HepG2 (cell line): ENCODE measurements around the gene ERO1A. TPM values are rescaled to one million over a fixed set of nuclear protein-coding genes. Genes with fewer than 3 reads are reported as not detected.

Experiments used
- ATAC-seq: fragments of 200-7000 bp; cut with Tn5 transposase; 3 replicates; pipeline ENCODE4 v1.9.1; 2020; ENCODE audit warnings: mild to moderate bottlenecking, moderate library complexity
- BruUV-seq: library from RNA; stranded (reverse); fragments of 400-500 nt; replicated peaks from 2 replicates; lab custom pipeline; 2021; lab: Mats Ljungman, UMichigan
- CTCF ChIA-PET: fragments of 300-600 bp; formaldehyde crosslinking; extraction: SDS; loops from one replicate; lab custom pipeline; 2021; ENCODE audit warnings: low total read pairs, inconsistent platforms, low intra/inter-chr PET ratio; lab: Yijun Ruan, JAX
- POLR2A ChIA-PET: fragments of 350-600 bp; sonication (Branson Sonifier 250); formaldehyde crosslinking; loops from one replicate; lab custom pipeline; 2020; ENCODE audit warnings: antibody characterized with exemption, inconsistent platforms; lab: Yijun Ruan, JAX
- DNase-seq: peaks from one replicate; pipeline ENCODE4 v3.0.0-alpha.2; 2015; ENCODE audit warnings: low spot score
- FAIRE-seq: peaks from 3 replicates; lab custom pipeline; 2011; peaks lifted over from hg19 to GRCh38; lab: Jason Lieb, UNC
- H2AFZ ChIP-seq: one replicate; pipeline ENCODE4 v1.6.1; 2011; ENCODE audit warnings: low read length, inconsistent platforms
- H3K27ac ChIP-seq: fragments of 300-600 bp; 3 replicates; pipeline ENCODE4 v1.8.0; 2011; ENCODE audit warnings: mixed run types, mild to moderate bottlenecking, mixed read lengths, low read length, inconsistent platforms; ENCODE audit not compliant: insufficient read depth; ENCODE audit errors: extremely low read length
- H3K27me3 ChIP-seq, 2 experiments: fragments of 200-600 bp in 1 of 2; 2 replicates in 1 of 2; 3 replicates in 1 of 2; pipeline versions ENCODE4 v1.6.0 to v1.8.0; 2011; ENCODE audit warnings: low read length in 2 of 2, mild to moderate bottlenecking in 2 of 2, moderate library complexity in 2 of 2, inconsistent platforms in 1 of 2; ENCODE audit not compliant: insufficient read depth in 2 of 2, control insufficient read depth in 1 of 2
- H3K36me3 ChIP-seq, 2 experiments: fragments of 200-600 bp in 1 of 2; replicated peaks in 1 of 2; 2 replicates in 1 of 2; 3 replicates in 1 of 2; pipeline versions ENCODE4 v1.5.1 to v1.8.0; 2011; ENCODE audit warnings: low read length in 2 of 2, inconsistent platforms in 1 of 2; ENCODE audit not compliant: insufficient read depth in 2 of 2, control insufficient read depth in 1 of 2
- H3K4me1 ChIP-seq: 2 replicates; pipeline ENCODE4 v1.5.1; 2012; ENCODE audit warnings: low read length, inconsistent platforms; ENCODE audit not compliant: insufficient read depth
- H3K4me2 ChIP-seq: 2 replicates; pipeline ENCODE4 v1.6.0; 2011; ENCODE audit warnings: low read depth, low read length, inconsistent platforms
- H3K4me3 ChIP-seq, 3 experiments: fragments of 200-600 bp in 1 of 3; sonication (generic), shearing (Covaris generic) in 1 of 3; replicated peaks in 1 of 3; 2 replicates each; pipeline ENCODE4 v1.5.1; 2011 to 2016; ENCODE audit warnings: low read length in 3 of 3, inconsistent platforms in 2 of 3, low read depth in 2 of 3, mild to moderate bottlenecking in 2 of 3, control low read depth in 1 of 3, mixed read lengths in 1 of 3; ENCODE audit not compliant: insufficient read depth in 1 of 3
- H3K79me2 ChIP-seq: one replicate; pipeline ENCODE4 v1.6.1; 2011; ENCODE audit warnings: low read length, inconsistent platforms; ENCODE audit not compliant: insufficient read depth
- H3K9ac ChIP-seq: 2 replicates; pipeline ENCODE4 v1.6.0; 2011; ENCODE audit warnings: mild to moderate bottlenecking, low read depth, low read length, inconsistent platforms; ENCODE audit not compliant: insufficient read depth
- H3K9me3 ChIP-seq: 2 replicates; pipeline ENCODE4 v1.5.1; 2012; ENCODE audit warnings: mild to moderate bottlenecking, low read length
- H4K20me1 ChIP-seq: 2 replicates; pipeline ENCODE4 v1.6.0; 2011; ENCODE audit warnings: inconsistent platforms, mild to moderate bottlenecking, low read length, moderate library complexity; ENCODE audit not compliant: insufficient read depth
- GTF2F1 ChIP-seq: fragments of 150-350 bp; IDR thresholded peaks from 2 replicates; pipeline ENCODE4 v1.6.1; 2014; ENCODE audit warnings: low read length
- MAFF ChIP-seq: IDR thresholded peaks from 2 replicates; pipeline ENCODE4 v1.6.1; 2011; ENCODE audit warnings: low read depth, low read length, improper control_type of control experiment
- MAFK ChIP-seq, 2 experiments: IDR thresholded peaks in 1 of 2; conservative IDR thresholded peaks in 1 of 2; 2 replicates each; pipeline ENCODE4 v1.6.1; 2011; ENCODE audit warnings: improper control_type of control experiment in 2 of 2, low read length in 2 of 2
- STAG1 ChIP-seq: sonication (generic); formaldehyde crosslinking; IDR thresholded peaks from 2 replicates; pipeline ENCODE4 v1.4.0; 2020; ENCODE audit warnings: missing genetic modification reagents
- ZNF556 ChIP-seq: sonication (generic); formaldehyde crosslinking; IDR thresholded peaks from 2 replicates; pipeline ENCODE4 v1.4.0; 2020; ENCODE audit warnings: mild to moderate bottlenecking, missing genetic modification reagents, borderline replicate concordance
- WGBS: methylation state at CpG from one replicate; pipeline ENCODE4 v1.1.6; 2017; ENCODE audit warnings: low lambda C conversion rate; 5-methylcytosine and 5-hydroxymethylcytosine counted together
- in situ Hi-C: cut with HindIII; loops from 2 replicates; pipeline ENCODE4 v1.10.0; 2017; ENCODE audit warnings: low pct_unique_long_range_greater_than_20kb; ENCODE audit not compliant: extremely low pct_ligation_motif_present
- intact Hi-C: fragments of 100-400 bp; cut with micrococcal nuclease; formaldehyde crosslinking; loops from one replicate; pipeline ENCODE4 v1.10.0; 2022; ENCODE audit not compliant: unreplicated experiment
- polyA plus RNA-seq, 8 experiments: library from polyadenylated mRNA; depleted of rRNA in 3 of 8; stranded (reverse) in 7 of 8; unstranded in 1 of 8; fragments of >200 nt; fragmentation: Illumina TruSeq in 4 of 8; extraction: Trizol in 4 of 8; gene quantifications; 2 replicates each; pipeline versions ENCODE4 v1.2.1 to v1.2.3, GENCODE V29; 2011 to 2016; ENCODE audit warnings: low read depth in 4 of 8, missing spikeins in 1 of 8, mixed read lengths in 1 of 8; ENCODE audit not compliant: insufficient read depth in 1 of 8
- total RNA-seq, 5 experiments: library from RNA; depleted of rRNA; stranded (reverse); fragments of >200 nt; fragmentation: Illumina TruSeq; extraction: Trizol; gene quantifications; 2 replicates each; pipeline ENCODE4 v1.2.3, GENCODE V29; 2016; ENCODE audit warnings: low read depth in 1 of 5

ERO1A gene
- total and polyA plus RNA-seq, 2 of the 13 experiments (the other 11 are each of a cell fraction or from before 2014, with no cell fraction given), result 60.3 to 137 TPM

GRCh38 chr14:52619687-52620086 is 75.7 kb downstream of the ERO1A start:
- Histone ChIP-seq H3K36me3 (no peaks in the 10 kb centered on the region), H3K27ac (no peak overlapping the region), H3K4me2 (no peak overlapping the region), H3K4me3 (no peak overlapping the region), H3K9ac (no peak overlapping the region), H3K79me2 (no peaks in the 10 kb centered on the region), H4K20me1 (no peaks in the 10 kb centered on the region), H3K4me1 (no peaks in the 10 kb centered on the region), H3K27me3 (no peaks in the 10 kb centered on the region), H3K9me3 (no peaks in the 10 kb centered on the region), H2AFZ (no peak overlapping the region)
- WGBS, result 79% methylated on average over 1 of the region's 1 CpG
- ChIA-PET POLR2A (no interaction called here), CTCF (no interaction called here)
- in situ Hi-C loops (no loop called here), intact Hi-C loops (no loop called here)
- no TSS peak for BruUV-seq
- TF ChIP-seq STAG1 (CRISPR knock-in tag), result no peak
- TF ChIP-seq MAFK (conservative IDR thresholded peaks at IDR 0.05 in 1 of 2, IDR thresholded peaks at IDR 0.05 in 1 of 2; ENCODE audit: low read length in 2 of 2), result peak; percentile 59 to 90
- peak; percentile 75; the same call in 1 of the 2 replicates for TF ChIP-seq MAFF
- DNase-seq (no peak), ATAC-seq (no peak), FAIRE-seq (no peak)

- WGBS, result 62% methylated on average over 3 of the region's 3 CpGs
- in situ Hi-C loops (no loop called here), intact Hi-C loops (no loop called here)
- no peaks in the 10 kb centered on the region for H3K9me3 ChIP-seq
- H3K4me2 ChIP-seq, result no peak overlapping the region
- H3K36me3 ChIP-seq, result no peaks in the 10 kb centered on the region
- H2AFZ ChIP-seq, result no peak overlapping the region
- no peaks in the 10 kb centered on the region for H4K20me1 ChIP-seq
- H3K27me3 ChIP-seq, result no peaks in the 10 kb centered on the region
- H3K4me1 ChIP-seq, result no peaks in the 10 kb centered on the region
- H3K4me3 ChIP-seq, result no peak overlapping the region
- FAIRE-seq (no peak), DNase-seq (no peak), ATAC-seq (no peak)
- no peaks in the 10 kb centered on the region for H3K79me2 ChIP-seq
- H3K27ac ChIP-seq, result no peak overlapping the region
- ChIA-PET POLR2A (no interaction called here), CTCF (no interaction called here)
- H3K9ac ChIP-seq, result no peak overlapping the region
- no TSS peak for BruUV-seq
- TF ChIP-seq MAFK (conservative IDR thresholded peaks at IDR 0.05 in 1 of 2, IDR thresholded peaks at IDR 0.05 in 1 of 2; ENCODE audit: low read length in 2 of 2), result peak; percentile 25 to 65; a peak in 2 of 4 replicates
- TF ChIP-seq MAFF, result peak; percentile 43
- no peak for TF ChIP-seq GTF2F1
- no peak for TF ChIP-seq ZNF556 (CRISPR knock-in tag)
Measured at GRCh38 chr14:52618602-52619001, 76.8 kb downstream of the ERO1A start.
